Fibroblast of lung (primary cell): Measurements from ENCODE around the gene CTNND2.

Experiments
- CTCF ChIP-seq, 2 donors: IDR thresholded peaks in 1 of 2; conservative IDR thresholded peaks in 1 of 2; 1 replicate in 1 of 2; 2 replicates in 1 of 2; pipeline ENCODE4 v1.5.1; 2011 to 2012; ENCODE audit warnings: low read length in 2 of 2, control low read depth in 1 of 2, inconsistent platforms in 1 of 2, low read depth in 1 of 2, mild to moderate bottlenecking in 1 of 2
- EZH2 ChIP-seq: IDR thresholded peaks from 2 replicates; pipeline ENCODE4 v1.5.1; 2012; ENCODE audit warnings: low read length, control low read depth, mild to moderate bottlenecking; ENCODE audit errors: missing control alignments

- no peak for TF ChIP-seq CTCF (conservative IDR thresholded peaks at IDR 0.05 in 1 of 2, IDR thresholded peaks at IDR 0.05 in 1 of 2; ENCODE audit: low read depth in 1 of 2, low read length in 2 of 2)
- no peak for TF ChIP-seq EZH2
Observed at GRCh38 chr5:11026543-11026942, 877.7 kb downstream of the CTNND2 start.
